ENCODE data around the gene SPEF1. TPM values are rescaled to one million over a fixed set of nuclear protein-coding genes. Genes with fewer than 3 reads are reported as not detected.
A peak's percentile ranks its signal among the peaks of the same experiment; 100 is the strongest.

The SPEF1 gene
- total and polyA plus RNA-seq, 2 of the 13 experiments (the other 11 are each of a cell fraction or from before 2014, with no cell fraction given) = 0.11 to 0.27 TPM

DNA sequence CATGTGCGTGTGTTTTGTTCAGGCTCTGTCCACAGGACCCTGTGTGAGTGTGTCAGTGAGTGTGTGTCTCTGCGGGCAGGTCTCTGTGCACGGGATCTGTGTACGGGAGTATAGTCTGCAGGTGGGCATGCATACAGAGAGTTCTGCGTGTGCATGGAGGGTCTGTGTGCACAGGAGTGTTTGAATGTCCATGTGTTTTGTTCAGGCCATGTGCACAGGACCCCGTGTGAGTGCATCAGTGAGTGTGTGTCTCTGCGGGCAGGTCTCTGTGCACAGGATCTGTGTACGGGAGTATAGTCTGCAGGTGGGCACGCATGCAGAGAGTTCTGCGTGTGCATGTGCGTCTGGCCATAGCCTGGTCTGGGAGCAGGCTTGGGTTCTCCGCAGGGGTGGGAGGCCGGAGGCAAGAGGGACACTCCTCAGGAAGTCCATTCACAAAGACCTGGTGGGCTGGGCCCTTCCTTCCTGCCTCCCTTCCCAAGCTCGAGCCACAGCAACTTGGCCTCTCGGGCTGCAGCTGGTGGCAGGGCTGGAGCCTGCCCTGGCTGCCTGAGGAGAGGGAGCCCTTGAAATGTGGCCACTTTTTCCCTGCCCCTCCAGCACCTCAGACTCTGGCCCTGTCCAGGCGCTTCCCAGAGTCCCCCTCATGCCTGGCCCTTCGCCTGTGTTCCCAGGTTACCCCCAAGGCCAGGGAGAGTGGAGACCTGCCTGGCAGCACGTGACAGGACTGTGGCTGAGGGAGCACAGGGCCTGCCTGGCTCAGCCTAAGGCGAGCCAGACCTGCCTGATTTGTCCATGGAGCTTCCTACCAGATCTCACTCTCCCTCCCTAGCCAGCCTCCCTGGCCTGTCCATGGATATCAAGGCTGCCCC, 42.0 kb downstream of the SPEF1 start (continued):
- no peak for TF ChIP-seq ZUFSP (CRISPR knock-in tag; IDR thresholded peaks at IDR 0.05; ENCODE audit: borderline replicate concordance)
- TF ChIP-seq BCL6 (CRISPR knock-in tag; IDR thresholded peaks at IDR 0.05) = no peak
- TF ChIP-seq IKZF1 (IDR thresholded peaks at IDR 0.05) = no peak
- no peak for TF ChIP-seq ASH2L (IDR thresholded peaks at IDR 0.05; ENCODE audit: insufficient read length, low read depth, low read length)
- TF ChIP-seq MAZ (IDR thresholded peaks at IDR 0.05; ENCODE audit: borderline replicate concordance, low read depth, low read length) = no peak
- TF ChIP-seq MAZ (CRISPR knock-in tag; IDR thresholded peaks at IDR 0.05; ENCODE audit: low read depth) = peak; percentile 71; the same call in 1 of the 2 replicates
- no peak for TF ChIP-seq HNF4G (IDR thresholded peaks at IDR 0.05; ENCODE audit: borderline replicate concordance, low read depth, low read length)
- peak; percentile 40; the same call in 1 of the 2 replicates for TF ChIP-seq HNF4G (CRISPR knock-in tag; IDR thresholded peaks at IDR 0.05; ENCODE audit: borderline replicate concordance, low read depth)
- TF ChIP-seq IRF9 (CRISPR knock-in tag; IDR thresholded peaks at IDR 0.05; ENCODE audit: borderline replicate concordance) = peak; percentile 59; the same call in 1 of the 2 replicates
- TF ChIP-seq GPN1 (CRISPR knock-in tag; IDR thresholded peaks at IDR 0.05; ENCODE audit: borderline replicate concordance) = 0 out of 2 replicates have a peak, but pooled peaks have one; percentile 20
- TF ChIP-seq CBX2 (IDR thresholded peaks at IDR 0.05; ENCODE audit: low read depth, low read length) = no peak
- no peak for TF ChIP-seq CBX2 (CRISPR knock-in tag; IDR thresholded peaks at IDR 0.05; ENCODE audit: low read depth)
- peak; percentile 20; the same call in 1 of the 2 replicates for TF ChIP-seq ZNF543 (CRISPR knock-in tag; IDR thresholded peaks at IDR 0.05)
- TF ChIP-seq HMGXB4 (CRISPR knock-in tag; IDR thresholded peaks at IDR 0.05; ENCODE audit: borderline replicate concordance in 1 of 2, low read depth in 1 of 2) = peak in 1 of 2 experiments; percentile 43; a peak in 1 of 4 replicates
- peak; percentile 26; the same call in 1 of the 2 replicates for TF ChIP-seq MED1 (CRISPR knock-in tag; IDR thresholded peaks at IDR 0.05)
- TF ChIP-seq GFI1 (CRISPR knock-in tag; IDR thresholded peaks at IDR 0.05; ENCODE audit: borderline replicate concordance) = no peak
- TF ChIP-seq ZNF552 (CRISPR knock-in tag; IDR thresholded peaks at IDR 0.05; ENCODE audit: borderline replicate concordance) = peak; percentile 52; the same call in 1 of the 2 replicates
- TF ChIP-seq TBX3 (IDR thresholded peaks at IDR 0.05; ENCODE audit: borderline replicate concordance) = no peak
- no peak for TF ChIP-seq HNRNPUL1 (IDR thresholded peaks at IDR 0.05; ENCODE audit: low read depth, low read length)
- peak; percentile 76; the same call in 1 of the 2 replicates for TF ChIP-seq UBTF (CRISPR knock-in tag; IDR thresholded peaks at IDR 0.05)
- TF ChIP-seq STAT5B (CRISPR knock-in tag; IDR thresholded peaks at IDR 0.05) = 0 out of 2 replicates have a peak, but pooled peaks have one; percentile 27
- no peak for TF ChIP-seq ZNF547 (CRISPR knock-in tag; IDR thresholded peaks at IDR 0.05)
